Neutrophil (primary cell): ENCODE data around the gene ZMYND8.

Experiments used
- H3K27ac ChIP-seq: fragments of 200-600 bp; sonication (generic); 2 replicates; pipeline ENCODE4 v1.5.1; 2016; ENCODE audit warnings: mild to moderate bottlenecking, moderate library complexity
- H3K27me3 ChIP-seq: fragments of 200-600 bp; sonication (generic); 2 replicates; pipeline ENCODE4 v1.6.0; 2016; ENCODE audit warnings: mild to moderate bottlenecking
- H3K36me3 ChIP-seq: fragments of 200-600 bp; sonication (generic); 2 replicates; pipeline ENCODE4 v1.5.1; 2017
- H3K4me1 ChIP-seq, 2 experiments: fragments of 200-600 bp in 1 of 2; sonication (generic) in 1 of 2; 1 replicate in 1 of 2; 2 replicates in 1 of 2; pipeline versions ENCODE4 v1.5.1 to v1.6.1; 2013 to 2016; ENCODE audit warnings: low read depth in 1 of 2, low read length in 1 of 2, mild to moderate bottlenecking in 1 of 2, moderate library complexity in 1 of 2; ENCODE audit not compliant: control insufficient read depth in 1 of 2, insufficient read depth in 1 of 2
- H3K4me3 ChIP-seq, 2 experiments: fragments of 200-600 bp in 1 of 2; sonication (generic) in 1 of 2; 1 replicate in 1 of 2; 2 replicates in 1 of 2; pipeline ENCODE4 v1.5.1; 2013 to 2016; ENCODE audit warnings: low read depth in 1 of 2, low read length in 1 of 2, mild to moderate bottlenecking in 1 of 2, moderate library complexity in 1 of 2
- H3K9me3 ChIP-seq: fragments of 200-600 bp; sonication (generic); 2 replicates; pipeline ENCODE4 v1.5.1; 2016
- CTCF ChIP-seq: fragments of 200-600 bp; sonication (generic); IDR thresholded peaks from 2 replicates; pipeline ENCODE4 v1.5.1; 2016; ENCODE audit warnings: antibody characterized with exemption

ZMYND8 gene

DNA sequence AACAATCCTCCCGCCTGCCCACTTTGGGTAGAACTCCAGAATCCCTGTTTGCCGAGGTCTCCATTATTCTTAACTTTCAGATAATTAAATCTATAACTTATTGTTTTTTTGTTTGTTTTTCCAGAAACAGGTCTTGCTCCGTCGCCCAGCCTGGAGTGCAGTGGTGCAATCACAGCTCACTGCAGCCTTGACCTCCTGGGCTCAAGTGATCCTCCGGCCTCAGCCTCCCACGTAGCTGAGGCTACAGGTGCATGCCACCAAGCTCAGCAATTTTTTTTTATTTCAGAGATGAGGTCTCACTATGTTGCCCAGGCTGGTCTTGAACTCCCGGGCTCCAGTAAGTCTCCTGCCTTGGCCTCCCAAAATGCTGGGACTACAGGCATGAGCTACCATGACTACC, 28.8 kb downstream of the ZMYND8 start:
- no peaks in the 10 kb centered on the region for H3K9me3 ChIP-seq
- H3K4me3 ChIP-seq, result no peak overlapping the region
- H3K4me1 ChIP-seq, result peaks cover 12 to 17% of the 10 kb centered on the region in 2 experiments
- no peaks in the 10 kb centered on the region for H3K36me3 ChIP-seq
- no peak overlapping the region for H3K27ac ChIP-seq
- TF ChIP-seq CTCF, result no peak
- H3K27me3 ChIP-seq, result no peaks in the 10 kb centered on the region

GRCh38 chr20:47326658-47327268, 29.7 kb downstream of the ZMYND8 start:
- no peaks in the 10 kb centered on the region for H3K36me3 ChIP-seq
- H3K27me3 ChIP-seq, result no peaks in the 10 kb centered on the region
- no peak overlapping the region for H3K27ac ChIP-seq
- peaks cover 21 to 26% of the 10 kb centered on the region in 2 experiments for H3K4me1 ChIP-seq
- no peak for TF ChIP-seq CTCF
- no peaks in the 10 kb centered on the region for H3K9me3 ChIP-seq
- H3K4me3 ChIP-seq, result no peak overlapping the region

DNA sequence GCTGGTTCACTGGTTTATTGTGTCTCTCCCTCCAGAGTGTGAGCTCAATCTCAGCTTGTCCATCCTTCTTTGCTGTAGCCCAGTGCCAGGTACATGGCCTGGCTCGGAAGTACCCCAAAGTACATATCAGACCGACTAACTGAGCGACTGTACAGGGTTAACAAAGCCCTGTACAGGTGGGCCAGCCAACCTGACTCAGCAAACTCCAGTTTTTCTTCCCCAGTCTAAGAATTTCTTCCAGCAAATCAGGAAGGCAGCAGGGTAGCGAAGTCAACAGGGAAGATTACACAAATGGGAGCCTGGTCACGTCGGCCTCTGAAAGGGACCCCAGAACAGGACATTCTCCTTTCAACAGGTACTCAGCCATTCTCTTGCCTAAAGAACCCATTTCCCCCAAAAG, 31.3 kb downstream of the ZMYND8 start:
- no peak overlapping the region for H3K4me3 ChIP-seq
- TF ChIP-seq CTCF, result no peak
- no peaks in the 10 kb centered on the region for H3K27me3 ChIP-seq
- peaks cover 32 to 42% of the 10 kb centered on the region in 2 experiments for H3K4me1 ChIP-seq
- H3K36me3 ChIP-seq, result no peaks in the 10 kb centered on the region
- H3K27ac ChIP-seq, result no peak overlapping the region
- no peaks in the 10 kb centered on the region for H3K9me3 ChIP-seq

- Histone ChIP-seq H3K4me3 (peak overlapping the region in 1 of 2 experiments; percentile 21), H3K27ac (peak overlapping the region; percentile 86)
- no peak for TF ChIP-seq CTCF
Measured at GRCh38 chr20:47320990-47321805, 35.3 kb downstream of the ZMYND8 start.

DNA sequence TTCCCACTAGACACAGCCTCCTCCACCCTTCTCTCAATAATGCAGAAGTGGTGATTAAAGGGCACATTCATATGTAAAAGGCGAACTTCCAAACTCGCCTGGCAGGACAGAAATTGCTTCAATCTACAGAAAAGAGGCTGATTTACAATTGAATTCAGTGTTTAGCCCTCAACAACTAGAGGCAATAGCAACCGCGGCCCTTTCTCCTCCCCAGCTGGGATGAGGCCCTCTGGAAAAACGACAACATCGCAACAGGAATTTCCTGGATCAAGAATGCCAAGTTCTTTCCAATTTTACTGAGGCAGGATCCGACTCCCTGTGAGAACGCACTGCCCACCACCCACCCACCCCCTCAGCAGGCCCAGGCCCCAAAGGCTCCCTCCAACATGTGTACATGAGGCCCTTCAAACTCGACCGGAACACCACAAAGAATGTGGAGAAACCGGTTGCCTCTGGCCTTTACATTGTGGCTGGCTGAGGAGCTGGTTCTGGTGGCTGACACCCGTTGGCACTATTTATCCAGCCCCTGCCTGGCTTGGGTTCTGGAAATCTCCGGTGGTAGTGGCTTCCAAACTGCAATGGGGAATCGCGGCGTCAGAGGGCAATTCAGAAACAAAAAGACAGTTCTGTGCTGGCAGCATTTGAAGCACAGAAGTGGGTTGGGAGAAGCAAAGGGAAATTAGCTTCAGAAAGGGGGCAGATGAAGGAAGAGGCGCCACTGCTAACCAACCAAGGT, 36.8 kb downstream of the ZMYND8 start:
- Histone ChIP-seq H3K4me1 (peaks cover 72 to 77% of the 10 kb centered on the region in 2 experiments), H3K4me3 (peak overlapping the region; percentile 46 to 49), H3K27ac (peak overlapping the region; percentile 86), H3K27me3 (no peaks in the 10 kb centered on the region), H3K36me3 (no peaks in the 10 kb centered on the region), H3K9me3 (no peaks in the 10 kb centered on the region)
- no peak for TF ChIP-seq CTCF

More at GRCh38 chr20:47320990-47321805, 35.3 kb downstream of the ZMYND8 start:
- Histone ChIP-seq H3K36me3 (no peaks in the 10 kb centered on the region), H3K4me1 (peaks cover 71 to 82% of the 10 kb centered on the region in 2 experiments), H3K9me3 (no peaks in the 10 kb centered on the region), H3K27me3 (no peaks in the 10 kb centered on the region)
